Parathyroid adenoma (tissue), 2 donors: ENCODE data around the gene PRR7.
"Not testable (repeated sequence)": the region's sequence is repeated elsewhere in the genome, so short reads cannot be mapped to it uniquely, and the experiment has no call there.

Experiments used
- H2AFZ ChIP-seq: fragments of 300-600 bp; sonication (generic); one replicate; pipeline ENCODE4 v1.7.0; 2017; ENCODE audit warnings: antibody characterized with exemption, mild to moderate bottlenecking
- H3K27ac ChIP-seq: fragments of 300-600 bp; sonication (generic); one replicate; pipeline ENCODE4 v1.7.0; 2017
- H3K27me3 ChIP-seq: fragments of 300-600 bp; sonication (generic); one replicate; pipeline ENCODE4 v1.7.0; 2017; ENCODE audit warnings: low read length; ENCODE audit not compliant: control insufficient read depth, insufficient read depth
- H3K36me3 ChIP-seq: fragments of 300-600 bp; sonication (generic); one replicate; pipeline ENCODE4 v1.7.0; 2017; ENCODE audit warnings: low read length; ENCODE audit not compliant: control insufficient read depth, insufficient read depth
- H3K4me1 ChIP-seq: fragments of 300-600 bp; sonication (generic); one replicate; pipeline ENCODE4 v1.7.0; 2017; ENCODE audit warnings: control low read depth
- H3K4me2 ChIP-seq: fragments of 300-600 bp; sonication (generic); one replicate; pipeline ENCODE4 v1.7.0; 2017; ENCODE audit warnings: low read length
- H3K4me3 ChIP-seq: fragments of 300-600 bp; sonication (generic); one replicate; pipeline ENCODE4 v1.7.0; 2017; ENCODE audit warnings: low read depth, low read length
- H3K79me2 ChIP-seq: fragments of 300-600 bp; sonication (generic); one replicate; pipeline ENCODE4 v1.7.0; 2017; ENCODE audit warnings: control low read depth
- H3K9ac ChIP-seq: fragments of 300-600 bp; sonication (generic); one replicate; pipeline ENCODE4 v1.7.0; 2017; ENCODE audit warnings: mild to moderate bottlenecking
- H3K9me3 ChIP-seq: fragments of 300-600 bp; sonication (generic); one replicate; pipeline ENCODE4 v1.7.0; 2017; ENCODE audit warnings: low read length; ENCODE audit not compliant: control insufficient read depth
- TF ChIP-seq, protein P1 (sequence below): fragments of 300-600 bp; sonication (generic); IDR thresholded peaks from one replicate; pipeline ENCODE4 v1.7.0; 2017; ENCODE audit warnings: antibody characterized with exemption, mild to moderate bottlenecking
- donor health status: primary hyperparathyroidism.

Gene PRR7

DNA sequence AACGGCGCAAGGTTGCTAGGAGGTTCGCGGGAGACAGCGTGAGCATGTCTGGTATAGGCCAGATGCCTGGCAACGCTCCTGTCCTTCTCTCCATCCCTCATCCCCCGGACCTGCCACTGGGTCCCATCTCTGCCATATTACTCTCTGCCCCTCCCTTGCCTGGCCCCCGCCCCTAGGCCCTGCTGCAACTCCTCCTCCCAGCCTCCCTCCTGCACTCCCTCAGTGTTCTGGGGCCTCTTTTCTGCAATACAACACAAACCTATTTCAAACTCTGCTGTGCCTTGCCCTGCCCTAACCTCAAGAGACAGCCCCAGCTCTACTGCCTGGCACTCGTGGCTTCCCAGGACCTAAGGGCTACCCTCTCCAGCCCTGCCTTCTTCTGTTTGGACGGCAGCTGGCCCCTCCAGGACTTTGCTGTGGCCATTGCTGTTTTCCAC is 35.8 kb downstream of the PRR7 start:
- Histone ChIP-seq H3K27ac (no peak overlapping the region), H3K4me1 (peaks cover 31% of the 10 kb centered on the region), H2AFZ (no peak overlapping the region), H3K9ac (no peak overlapping the region), H3K9me3 (no peaks in the 10 kb centered on the region), H3K4me3 (no peak overlapping the region), H3K36me3 (peaks cover 2% of the 10 kb centered on the region), H3K79me2 (no peaks in the 10 kb centered on the region), H3K27me3 (no peaks in the 10 kb centered on the region), H3K4me2 (no peak overlapping the region)
- TF ChIP-seq, protein P1, sequence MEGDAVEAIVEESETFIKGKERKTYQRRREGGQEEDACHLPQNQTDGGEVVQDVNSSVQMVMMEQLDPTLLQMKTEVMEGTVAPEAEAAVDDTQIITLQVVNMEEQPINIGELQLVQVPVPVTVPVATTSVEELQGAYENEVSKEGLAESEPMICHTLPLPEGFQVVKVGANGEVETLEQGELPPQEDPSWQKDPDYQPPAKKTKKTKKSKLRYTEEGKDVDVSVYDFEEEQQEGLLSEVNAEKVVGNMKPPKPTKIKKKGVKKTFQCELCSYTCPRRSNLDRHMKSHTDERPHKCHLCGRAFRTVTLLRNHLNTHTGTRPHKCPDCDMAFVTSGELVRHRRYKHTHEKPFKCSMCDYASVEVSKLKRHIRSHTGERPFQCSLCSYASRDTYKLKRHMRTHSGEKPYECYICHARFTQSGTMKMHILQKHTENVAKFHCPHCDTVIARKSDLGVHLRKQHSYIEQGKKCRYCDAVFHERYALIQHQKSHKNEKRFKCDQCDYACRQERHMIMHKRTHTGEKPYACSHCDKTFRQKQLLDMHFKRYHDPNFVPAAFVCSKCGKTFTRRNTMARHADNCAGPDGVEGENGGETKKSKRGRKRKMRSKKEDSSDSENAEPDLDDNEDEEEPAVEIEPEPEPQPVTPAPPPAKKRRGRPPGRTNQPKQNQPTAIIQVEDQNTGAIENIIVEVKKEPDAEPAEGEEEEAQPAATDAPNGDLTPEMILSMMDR, result no peak

DNA sequence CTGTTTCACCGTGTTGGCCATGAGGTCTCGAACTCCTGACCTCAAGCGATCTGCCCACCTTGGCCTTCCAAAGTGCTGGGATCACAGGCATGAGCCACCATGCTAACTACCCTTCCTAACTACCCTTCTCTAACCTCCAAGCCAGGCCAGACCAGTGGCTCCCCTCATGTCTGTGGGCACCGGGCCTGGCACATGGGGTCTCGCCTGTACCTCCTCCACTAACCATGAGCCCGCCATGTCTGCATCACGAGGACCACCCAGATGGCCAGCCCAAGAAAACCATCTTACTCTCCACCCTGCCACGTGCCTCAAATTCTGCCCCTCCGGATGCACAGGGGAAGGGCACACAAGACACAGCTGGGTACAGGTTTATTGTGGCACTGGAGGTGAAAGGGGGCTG is 36.4 kb downstream of the PRR7 start:
- peaks cover 2% of the 10 kb centered on the region for H3K36me3 ChIP-seq
- TF ChIP-seq, protein P1, result no peak
- peaks cover 26% of the 10 kb centered on the region for H3K4me1 ChIP-seq

DNA sequence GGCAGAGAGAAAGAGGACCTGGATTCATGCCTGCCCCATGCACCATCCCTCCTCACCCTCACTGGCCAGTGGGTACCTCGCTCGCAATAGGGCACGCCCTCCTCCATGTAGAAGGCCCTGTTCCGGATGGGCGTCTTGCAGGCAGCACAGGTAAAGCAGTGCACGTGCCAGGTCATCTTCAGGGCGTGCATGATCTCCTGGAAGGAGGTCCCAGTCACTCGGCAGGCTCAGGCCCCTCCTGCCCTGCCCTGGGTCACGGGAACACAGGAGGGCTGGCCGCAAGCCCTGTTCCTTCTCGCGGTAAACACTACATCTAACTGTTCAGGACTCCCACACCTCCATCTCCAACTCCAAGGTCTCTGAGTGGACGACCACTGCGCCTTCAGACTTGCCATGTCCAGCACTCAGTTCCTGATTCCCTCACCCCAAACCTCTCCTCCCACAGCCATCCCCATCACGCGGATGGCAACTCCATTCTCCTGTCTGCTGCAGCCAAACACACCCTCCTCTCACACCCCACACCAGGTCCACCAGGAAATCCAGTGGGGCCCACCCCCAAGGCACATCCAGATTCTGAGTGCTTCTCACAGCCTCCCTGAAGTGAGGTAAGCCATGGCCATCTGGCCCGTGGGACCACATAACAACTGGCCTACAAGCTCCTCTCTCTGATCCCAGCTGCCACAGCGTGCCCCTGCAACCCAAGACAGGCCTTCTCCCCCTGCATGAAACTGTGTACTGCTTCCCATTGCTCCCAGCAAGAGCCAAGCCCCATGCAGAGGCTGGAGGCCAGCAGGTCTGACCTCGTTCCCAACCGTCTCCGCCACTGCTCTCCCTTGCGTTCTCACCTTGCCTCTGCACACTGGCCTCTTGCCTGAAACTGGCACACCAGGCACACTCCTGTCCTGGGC is 37.6 kb downstream of the PRR7 start:
- TF ChIP-seq, protein P1, result no peak
- Histone ChIP-seq H3K36me3 (peaks cover 2% of the 10 kb centered on the region), H3K27ac (no peak overlapping the region)

More for the DNA sequence above, 36.4 kb downstream of the PRR7 start:
- Histone ChIP-seq H3K79me2 (no peaks in the 10 kb centered on the region), H3K27me3 (no peaks in the 10 kb centered on the region), H3K27ac (no peak overlapping the region), H3K4me3 (no peak overlapping the region), H3K9ac (no peak overlapping the region), H3K4me2 (no peak overlapping the region), H3K9me3 (no peaks in the 10 kb centered on the region), H2AFZ (no peak overlapping the region)

DNA sequence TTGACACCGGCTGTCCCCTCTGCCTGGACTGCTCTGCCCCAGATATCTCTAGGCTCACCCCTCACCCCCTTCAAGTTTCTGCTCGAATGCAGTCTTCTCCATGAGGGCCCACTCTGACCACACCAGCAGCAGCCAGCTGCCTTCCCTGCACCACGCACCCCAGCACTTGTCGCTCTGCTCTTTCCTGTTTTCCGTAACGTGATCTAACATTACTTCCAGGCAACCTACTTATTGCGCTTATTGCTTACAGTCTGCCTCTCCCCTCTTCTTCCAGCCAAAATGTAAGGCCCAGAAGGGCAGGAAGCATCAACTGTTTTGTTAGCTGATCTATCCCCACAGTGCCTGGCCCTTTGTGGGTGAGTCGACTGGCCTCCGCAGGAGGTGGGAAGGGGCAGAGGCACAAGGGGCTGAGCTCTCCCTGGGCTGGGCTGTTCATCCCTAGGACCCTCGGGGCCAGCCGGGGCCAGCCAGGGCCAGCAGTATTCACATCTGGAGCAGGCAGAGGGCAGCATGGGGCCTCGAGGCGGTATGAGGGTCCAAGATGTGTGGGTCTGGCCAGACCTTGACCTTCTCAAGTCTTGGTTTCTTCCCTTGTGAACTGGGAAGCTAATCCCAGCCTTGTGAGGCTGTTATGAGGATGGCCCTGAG is 38.4 kb downstream of the PRR7 start:
- H3K9ac ChIP-seq, result no peak overlapping the region
- H3K79me2 ChIP-seq, result no peaks in the 10 kb centered on the region
- no peak overlapping the region for H3K27ac ChIP-seq
- TF ChIP-seq, protein P1, result no peak
- H3K4me1 ChIP-seq, result peaks cover 6% of the 10 kb centered on the region
- H3K9me3 ChIP-seq, result no peaks in the 10 kb centered on the region
- no peak overlapping the region for H3K4me2 ChIP-seq
- no peak overlapping the region for H3K4me3 ChIP-seq
- H3K36me3 ChIP-seq, result peaks cover 2% of the 10 kb centered on the region
- H3K27me3 ChIP-seq, result no peaks in the 10 kb centered on the region
- H2AFZ ChIP-seq, result no peak overlapping the region

More for the DNA sequence above, 37.6 kb downstream of the PRR7 start:
- no peak overlapping the region for H3K4me3 ChIP-seq
- H3K4me2 ChIP-seq, result no peak overlapping the region
- no peaks in the 10 kb centered on the region for H3K79me2 ChIP-seq
- H3K4me1 ChIP-seq, result peaks cover 14% of the 10 kb centered on the region
- no peaks in the 10 kb centered on the region for H3K9me3 ChIP-seq
- H3K27me3 ChIP-seq, result no peaks in the 10 kb centered on the region
- no peak overlapping the region for H3K9ac ChIP-seq
- H2AFZ ChIP-seq, result no peak overlapping the region

DNA sequence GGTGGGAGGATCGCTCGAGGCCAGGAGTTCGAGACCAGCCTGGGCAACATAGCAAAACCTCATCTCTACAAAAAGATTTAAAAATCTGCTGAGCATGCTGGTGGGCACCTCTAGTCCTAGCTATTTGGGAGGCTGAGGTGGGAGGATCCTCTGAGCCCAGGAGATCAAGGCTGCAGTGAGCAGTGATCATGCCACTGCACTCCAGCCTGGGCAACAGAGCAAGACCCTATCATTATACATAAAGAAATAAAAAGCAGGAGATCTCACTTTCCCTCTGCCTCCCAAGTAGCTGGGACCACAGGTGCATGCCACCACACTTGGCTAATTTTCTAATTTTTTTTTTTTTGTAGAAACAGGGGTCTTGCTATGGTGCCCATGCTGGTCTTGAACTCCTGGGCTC is 39.1 kb downstream of the PRR7 start:
- not testable (repeated sequence) for H3K79me2 ChIP-seq, H3K4me3 ChIP-seq, H3K36me3 ChIP-seq, H3K9me3 ChIP-seq, H3K27me3 ChIP-seq, H3K4me1 ChIP-seq, H3K27ac ChIP-seq, H3K9ac ChIP-seq, H2AFZ ChIP-seq, H3K4me2 ChIP-seq
